ENCODE results near the gene MLLT10. TPM values are rescaled to one million over a fixed set of nuclear protein-coding genes. Genes with fewer than 3 reads are reported as not detected.

MLLT10 gene
- total RNA-seq, 6 donors from 2014 or later = 40.1 to 63.9 (median 53.9) TPM

DNA sequence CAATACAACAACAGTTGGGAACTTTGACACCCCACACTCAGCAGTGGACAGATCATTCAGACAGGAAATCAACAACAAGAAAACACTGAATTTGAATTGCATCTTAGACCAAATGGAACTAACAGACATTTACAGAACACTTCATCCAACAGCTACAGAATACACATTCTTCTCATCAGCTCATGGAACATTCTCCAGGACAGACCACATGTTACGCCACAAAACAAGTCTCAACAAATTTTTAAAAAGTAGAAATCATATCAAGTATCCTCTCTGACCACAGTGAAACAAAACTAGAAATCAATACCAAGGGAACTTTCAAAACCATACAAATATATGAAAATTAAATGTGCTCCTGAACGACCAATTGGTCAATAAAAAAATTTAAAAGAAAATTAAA is 257.2 kb downstream of the MLLT10 start:
- no peak for TF ChIP-seq POLR2AphosphoS5 (IDR thresholded peaks at IDR 0.05)
- TF ChIP-seq EP300 (IDR thresholded peaks at IDR 0.05) = no peak
- TF ChIP-seq POLR2A (IDR thresholded peaks at IDR 0.05) = no peak
- no peak for TF ChIP-seq CTCF (IDR thresholded peaks at IDR 0.05)
- ATAC-seq (ENCODE audit: low FRiP score in 2 of 2) = no peak
- H3K9me3 ChIP-seq = no peaks in the 10 kb centered on the region
- H3K27me3 ChIP-seq = no peaks in the 10 kb centered on the region
- no peaks in the 10 kb centered on the region for H3K36me3 ChIP-seq
- WGBS, 2 donors = 94% methylated on average over 2 of the region's 2 CpGs
- no peak overlapping the region for H3K27ac ChIP-seq
- DNase-seq = no peak
- no peaks in the 10 kb centered on the region for H3K4me1 ChIP-seq
- no peak overlapping the region for H3K4me3 ChIP-seq

Small RNA genes lying within 50 kb of the gene (small RNA-seq; reads per million reads assigned to genes)
- 0 reads per million in 4 donors for gene MIR1915
- gene RN7SKP219 = 0 reads per million in 4 donors
- gene RNU6-1141P = 0 reads per million in 4 donors
- 0 reads per million in 4 donors for gene RNU6-306P

Other genes with a start within 250 kb of the MLLT10 start
- 1 to 10 TPM in 2 of 6 donors, under 1 TPM in 4; under 0.01 to 1.6 (median 0.86) TPM for gene SKIDA1, start 8.6 kb upstream of the MLLT10 start, total RNA-seq